LNCaP clone FGC (cell line): ENCODE data around the gene AASDHPPT.
"Not testable (repeated sequence)": the region's sequence is repeated elsewhere in the genome, so short reads cannot be mapped to it uniquely, and the experiment has no call there.

ENCODE experiments used
- DNase-seq: peaks from one replicate; pipeline ENCODE4 v3.0.0-alpha.2; 2011; ENCODE audit warnings: low read depth
- H3K4me3 ChIP-seq: 2 replicates; pipeline ENCODE4 v1.5.1; 2011; ENCODE audit warnings: mild to moderate bottlenecking, low read depth, low read length, control low read depth
- TF ChIP-seq, protein P1 (sequence below): IDR thresholded peaks from 2 replicates; pipeline ENCODE4 v1.5.1; 2012; ENCODE audit warnings: mild to moderate bottlenecking; ENCODE audit not compliant: control insufficient read depth, insufficient read depth; ENCODE audit errors: extremely low read depth

AASDHPPT gene

DNA sequence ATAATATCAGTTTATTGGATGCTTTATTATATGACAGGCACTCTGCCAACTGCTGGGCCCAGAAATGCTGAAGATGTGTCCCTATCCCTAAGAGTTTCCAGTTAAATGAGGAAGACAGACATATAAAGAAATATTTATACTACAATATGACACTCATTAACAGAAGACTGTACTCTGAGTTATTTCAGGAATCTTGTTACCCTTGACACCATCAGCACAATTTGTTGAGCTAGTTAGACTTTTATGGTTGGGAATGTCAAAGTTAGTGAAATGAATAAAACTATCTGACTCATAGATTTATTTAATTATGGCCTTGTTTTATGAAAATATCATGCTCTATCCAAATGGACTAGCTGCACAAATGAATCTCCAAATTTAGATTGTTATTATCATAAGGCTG is 29.8 kb upstream of the AASDHPPT start:
- TF ChIP-seq, protein P1, sequence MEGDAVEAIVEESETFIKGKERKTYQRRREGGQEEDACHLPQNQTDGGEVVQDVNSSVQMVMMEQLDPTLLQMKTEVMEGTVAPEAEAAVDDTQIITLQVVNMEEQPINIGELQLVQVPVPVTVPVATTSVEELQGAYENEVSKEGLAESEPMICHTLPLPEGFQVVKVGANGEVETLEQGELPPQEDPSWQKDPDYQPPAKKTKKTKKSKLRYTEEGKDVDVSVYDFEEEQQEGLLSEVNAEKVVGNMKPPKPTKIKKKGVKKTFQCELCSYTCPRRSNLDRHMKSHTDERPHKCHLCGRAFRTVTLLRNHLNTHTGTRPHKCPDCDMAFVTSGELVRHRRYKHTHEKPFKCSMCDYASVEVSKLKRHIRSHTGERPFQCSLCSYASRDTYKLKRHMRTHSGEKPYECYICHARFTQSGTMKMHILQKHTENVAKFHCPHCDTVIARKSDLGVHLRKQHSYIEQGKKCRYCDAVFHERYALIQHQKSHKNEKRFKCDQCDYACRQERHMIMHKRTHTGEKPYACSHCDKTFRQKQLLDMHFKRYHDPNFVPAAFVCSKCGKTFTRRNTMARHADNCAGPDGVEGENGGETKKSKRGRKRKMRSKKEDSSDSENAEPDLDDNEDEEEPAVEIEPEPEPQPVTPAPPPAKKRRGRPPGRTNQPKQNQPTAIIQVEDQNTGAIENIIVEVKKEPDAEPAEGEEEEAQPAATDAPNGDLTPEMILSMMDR: no peak
- no peak for DNase-seq
- H3K4me3 ChIP-seq: no peak overlapping the region

DNA sequence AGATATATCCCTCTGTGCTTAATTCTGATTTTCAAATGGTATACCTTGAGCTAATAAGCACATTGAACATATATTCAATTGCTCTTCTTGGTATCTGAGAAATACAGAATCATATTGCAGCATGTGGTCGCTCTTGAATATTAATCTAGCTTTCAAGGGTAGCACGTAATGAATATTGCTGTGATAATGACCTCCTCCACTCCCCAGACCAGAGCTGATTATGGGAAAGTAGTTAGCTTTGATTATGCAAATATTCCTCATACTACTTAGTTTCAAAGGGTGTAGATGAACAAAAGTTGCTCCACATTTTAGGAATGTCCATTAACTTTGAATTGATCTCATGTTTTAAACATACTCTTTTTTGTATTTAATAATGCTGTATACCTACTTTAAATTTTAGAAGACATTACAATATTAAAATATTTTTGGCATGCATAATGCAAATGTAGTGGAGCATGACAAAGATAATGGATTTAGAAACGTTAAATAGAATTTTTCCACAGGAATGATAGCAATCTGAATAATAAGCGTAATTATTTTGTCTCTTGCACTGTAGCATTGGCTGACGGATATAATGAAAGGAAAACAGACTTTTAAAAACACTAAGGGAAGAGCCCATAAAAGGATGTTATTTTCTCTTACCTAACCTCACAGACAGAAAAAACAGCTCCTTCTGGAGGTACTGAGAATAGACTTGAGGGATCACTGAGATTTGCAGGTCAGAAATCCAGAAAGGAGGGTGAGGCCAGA is 27.6 kb upstream of the AASDHPPT start:
- no peak for DNase-seq
- no peak overlapping the region for H3K4me3 ChIP-seq
- TF ChIP-seq, protein P1: no peak

DNA sequence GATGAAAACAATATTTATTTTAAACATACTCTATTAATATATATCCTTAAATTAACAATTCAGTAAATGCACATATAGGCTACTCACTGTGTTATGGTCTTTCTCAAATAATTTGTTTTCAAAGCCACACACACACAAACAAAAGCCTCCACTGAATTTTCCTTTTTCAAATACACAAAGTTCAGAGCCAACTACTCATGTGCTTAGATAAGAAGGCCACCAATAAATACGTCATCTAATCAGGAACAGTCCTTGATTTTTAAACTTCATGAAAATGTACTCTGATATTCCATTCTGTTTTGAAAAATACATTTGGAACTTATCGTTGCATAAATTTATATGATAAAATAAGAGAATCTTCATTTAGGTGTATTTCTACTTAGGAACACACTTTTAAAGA is 26.4 kb upstream of the AASDHPPT start:
- H3K4me3 ChIP-seq: no peak overlapping the region
- TF ChIP-seq, protein P1: no peak
- no peak for DNase-seq

DNA sequence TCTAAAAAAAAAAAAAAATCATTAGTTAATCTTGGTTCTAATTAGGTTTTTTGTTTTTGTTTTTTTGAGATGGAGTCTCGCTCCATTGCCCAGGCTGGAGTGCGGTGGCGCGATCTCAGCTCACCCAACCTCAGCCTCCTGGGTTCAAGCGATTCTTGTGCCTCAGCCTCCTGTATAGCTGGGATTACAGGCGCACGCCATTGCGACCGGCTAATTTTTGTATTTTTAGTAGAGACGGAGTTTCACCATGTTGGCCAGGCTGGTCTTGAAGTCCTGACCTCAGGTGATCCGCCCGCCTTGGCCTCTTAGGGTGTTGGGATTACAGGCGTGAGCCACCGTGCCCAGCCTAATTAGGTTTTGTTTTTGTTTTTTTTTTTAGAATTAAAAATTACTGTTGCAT is 19.1 kb upstream of the AASDHPPT start:
- not testable (repeated sequence) for H3K4me3 ChIP-seq

DNA sequence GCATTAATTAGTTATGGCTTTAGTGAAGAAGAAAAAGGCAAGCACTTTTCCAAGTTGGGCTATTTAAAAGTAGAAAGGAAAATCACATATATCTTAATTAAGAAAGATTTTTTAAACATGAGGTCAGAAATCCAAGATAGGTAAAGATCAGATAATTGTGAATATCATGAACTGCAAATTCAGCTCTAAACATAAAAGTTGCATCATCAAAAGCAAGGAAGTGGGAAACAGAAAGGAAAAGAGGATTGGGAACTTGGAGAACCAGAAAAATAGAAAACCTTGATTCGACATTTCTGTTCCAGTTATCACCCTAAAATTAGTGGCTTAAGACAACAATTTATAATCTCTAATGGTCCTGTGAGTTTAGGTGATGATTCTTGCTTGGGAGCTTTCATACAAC is 17.8 kb upstream of the AASDHPPT start:
- no peak overlapping the region for H3K4me3 ChIP-seq
- DNase-seq: no peak
- TF ChIP-seq, protein P1: no peak

More for the DNA sequence above, 19.1 kb upstream of the AASDHPPT start:
- not testable (repeated sequence) for DNase-seq

DNA sequence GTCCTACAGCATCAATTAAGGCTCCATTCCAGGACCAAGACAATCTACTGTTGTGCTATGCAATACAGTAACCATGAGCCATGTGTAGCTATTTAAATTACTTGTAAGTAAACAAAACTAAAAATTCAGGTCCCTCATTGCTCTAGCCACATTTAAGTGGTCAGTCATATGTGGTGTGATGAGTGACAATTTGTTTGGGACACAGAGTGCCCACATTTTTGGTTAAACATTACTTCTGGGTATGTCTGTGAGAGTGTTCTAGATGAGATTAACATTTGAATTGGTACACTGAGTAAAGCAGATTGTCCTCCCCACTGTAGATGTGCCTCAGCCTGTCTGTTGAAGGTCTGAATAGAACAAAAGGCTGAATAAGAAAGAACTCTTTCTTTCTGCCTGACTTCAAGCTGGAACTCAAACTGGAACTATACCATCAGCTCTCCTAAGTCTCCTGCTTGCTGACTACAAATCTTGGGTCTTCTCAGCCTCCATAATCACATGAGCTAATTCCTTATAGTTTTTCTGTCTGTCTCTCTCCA is 16.1 kb upstream of the AASDHPPT start:
- no peak for DNase-seq
- TF ChIP-seq, protein P1: no peak
- no peak overlapping the region for H3K4me3 ChIP-seq

DNA sequence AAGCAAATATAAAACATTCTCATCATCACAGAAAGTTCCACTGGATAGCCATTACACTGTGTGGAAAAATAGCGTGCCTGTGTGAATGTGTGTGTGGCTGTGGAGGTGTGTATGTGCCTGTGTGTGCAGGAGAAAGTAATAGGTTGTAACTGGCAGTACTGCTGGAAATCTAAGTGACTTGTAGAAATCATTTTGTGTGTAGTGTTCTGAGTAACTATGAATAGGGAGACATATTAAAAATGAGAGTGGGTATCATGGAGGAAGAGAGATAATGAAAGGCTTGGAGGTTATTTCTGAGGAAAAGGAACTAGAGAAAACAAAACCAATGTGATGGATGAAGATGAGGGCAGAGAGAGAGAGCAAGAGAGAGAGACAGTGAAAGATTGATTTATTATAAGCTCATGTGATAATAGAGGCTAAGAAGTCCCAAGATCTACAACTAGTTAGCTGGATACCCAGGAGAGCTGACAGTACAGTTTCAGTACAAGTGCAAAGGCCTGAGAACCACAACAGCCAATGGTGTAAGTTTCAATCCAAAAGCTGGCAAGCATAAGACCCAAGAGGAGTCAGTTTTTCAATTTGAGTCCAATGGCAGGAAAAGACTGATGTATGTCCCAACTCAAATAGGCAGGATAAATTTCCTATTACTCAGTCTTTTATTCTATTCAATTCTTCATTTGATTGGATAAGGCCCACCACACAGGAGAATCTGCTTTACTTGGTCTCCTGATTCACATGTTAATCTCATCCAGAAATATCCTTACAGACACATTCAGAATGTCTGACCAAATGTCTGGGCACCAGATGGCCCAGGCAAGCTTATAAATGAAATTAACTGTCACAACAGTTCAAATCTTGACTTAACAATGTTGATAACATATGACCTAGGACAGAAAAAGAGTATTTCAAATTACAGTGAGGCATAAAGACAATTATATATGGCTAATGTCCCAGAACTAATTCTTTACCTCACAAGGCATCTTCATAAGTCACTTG is 15.2 kb upstream of the AASDHPPT start:
- no peak overlapping the region for H3K4me3 ChIP-seq
- no peak for DNase-seq
- TF ChIP-seq, protein P1: no peak
